ENCODE data around the gene CCDC15.

Gene CCDC15

DNA sequence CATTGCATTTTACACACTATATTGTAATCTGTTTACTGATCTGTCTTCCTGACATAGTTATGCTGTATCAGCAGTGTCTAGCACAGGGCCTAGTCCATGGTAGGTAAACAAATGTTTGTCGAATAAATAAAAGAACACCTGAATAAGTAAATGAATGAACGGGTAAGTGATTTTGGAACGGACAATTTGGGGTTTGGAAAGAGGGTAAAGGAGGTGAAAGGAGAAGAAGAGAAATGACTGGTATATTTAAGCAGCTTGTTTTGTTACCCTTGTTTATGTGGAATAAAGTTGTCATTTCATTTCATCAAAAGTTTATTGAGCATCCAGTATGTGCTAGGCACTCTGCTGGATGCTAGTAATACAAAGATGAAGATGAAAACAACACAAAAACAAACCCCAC lies 35.1 kb upstream of the CCDC15 start, which contains the start of gene HEPN1:
Gene HEPN1 (plus strand): TSS at position 301 of the 400 bp plus-strand sequence.
- Histone ChIP-seq H3K36me3 (ENCODE audit: control insufficient read depth, insufficient read depth, low read length) (no peaks in the 10 kb centered on the region), H3K4me1 (no peaks in the 10 kb centered on the region)

GRCh38 chr11:124919898-124920297 lies 34.1 kb upstream of the CCDC15 start:
- no peaks in the 10 kb centered on the region for H3K27me3 ChIP-seq (ENCODE audit: control insufficient read depth, insufficient read depth, low read length)
- H3K4me3 ChIP-seq (ENCODE audit: low read depth, low read length): no peak overlapping the region
- H3K27ac ChIP-seq: no peak overlapping the region
- H3K4me1 ChIP-seq: no peaks in the 10 kb centered on the region
- H2AFZ ChIP-seq: no peak overlapping the region
- no peaks in the 10 kb centered on the region for H3K9me3 ChIP-seq (ENCODE audit: control insufficient read depth, low read length)
- TF ChIP-seq CTCF (IDR thresholded peaks at IDR 0.05): no peak
- H3K4me2 ChIP-seq (ENCODE audit: low read length): no peak overlapping the region
- H3K36me3 ChIP-seq (ENCODE audit: control insufficient read depth, insufficient read depth, low read length): no peaks in the 10 kb centered on the region
- no peak overlapping the region for H3K9ac ChIP-seq
- no peaks in the 10 kb centered on the region for H3K79me2 ChIP-seq

More for the DNA sequence above, 35.1 kb upstream of the CCDC15 start, which contains the start of gene HEPN1:
- H2AFZ ChIP-seq: no peak within 1 kb of the TSS
- TF ChIP-seq CTCF (IDR thresholded peaks at IDR 0.05): no peak
- H3K27me3 ChIP-seq (ENCODE audit: control insufficient read depth, insufficient read depth, low read length): no peaks in the 10 kb centered on the region
- no peak within 1 kb of the TSS for H3K9ac ChIP-seq
- H3K27ac ChIP-seq: no peak within 1 kb of the TSS
- no peaks in the 10 kb centered on the region for H3K79me2 ChIP-seq
- no peak within 1 kb of the TSS for H3K4me2 ChIP-seq (ENCODE audit: low read length)
- no peaks in the 10 kb centered on the region for H3K9me3 ChIP-seq (ENCODE audit: control insufficient read depth, low read length)
- H3K4me3 ChIP-seq (ENCODE audit: low read depth, low read length): no peak within 1 kb of the TSS

DNA sequence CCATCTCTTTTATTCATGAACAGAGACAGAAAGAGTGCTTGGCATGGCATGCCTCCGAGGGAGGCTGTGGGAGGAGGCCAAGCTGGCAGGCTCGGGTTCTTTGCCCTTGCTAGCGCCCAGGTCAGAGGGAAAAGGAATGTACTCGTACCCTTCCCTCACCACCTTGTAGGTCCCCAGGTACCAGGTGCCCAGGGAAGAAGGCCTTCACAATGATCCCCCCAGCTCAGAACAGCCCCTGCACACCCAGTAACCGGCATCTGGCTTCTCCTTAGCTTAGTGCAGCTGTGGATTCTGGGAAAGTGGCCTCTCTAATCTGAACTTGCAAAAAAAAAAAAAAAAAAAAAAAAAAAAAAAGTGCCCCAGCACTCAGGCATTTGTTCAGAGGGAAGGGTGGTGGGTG lies 33.6 kb upstream of the CCDC15 start:
- H3K79me2 ChIP-seq: no peaks in the 10 kb centered on the region
- peak overlapping the region; percentile 46 for H3K4me3 ChIP-seq (ENCODE audit: low read depth, low read length)
- TF ChIP-seq CTCF (IDR thresholded peaks at IDR 0.05): no peak
- peak overlapping the region; percentile 51 for H3K4me2 ChIP-seq (ENCODE audit: low read length)
- no peak overlapping the region for H3K27ac ChIP-seq
- H3K9me3 ChIP-seq (ENCODE audit: control insufficient read depth, low read length): no peaks in the 10 kb centered on the region
- H2AFZ ChIP-seq: no peak overlapping the region
- no peak overlapping the region for H3K9ac ChIP-seq
- no peaks in the 10 kb centered on the region for H3K36me3 ChIP-seq (ENCODE audit: control insufficient read depth, insufficient read depth, low read length)
- H3K27me3 ChIP-seq (ENCODE audit: control insufficient read depth, insufficient read depth, low read length): no peaks in the 10 kb centered on the region
- H3K4me1 ChIP-seq: no peaks in the 10 kb centered on the region

DNA sequence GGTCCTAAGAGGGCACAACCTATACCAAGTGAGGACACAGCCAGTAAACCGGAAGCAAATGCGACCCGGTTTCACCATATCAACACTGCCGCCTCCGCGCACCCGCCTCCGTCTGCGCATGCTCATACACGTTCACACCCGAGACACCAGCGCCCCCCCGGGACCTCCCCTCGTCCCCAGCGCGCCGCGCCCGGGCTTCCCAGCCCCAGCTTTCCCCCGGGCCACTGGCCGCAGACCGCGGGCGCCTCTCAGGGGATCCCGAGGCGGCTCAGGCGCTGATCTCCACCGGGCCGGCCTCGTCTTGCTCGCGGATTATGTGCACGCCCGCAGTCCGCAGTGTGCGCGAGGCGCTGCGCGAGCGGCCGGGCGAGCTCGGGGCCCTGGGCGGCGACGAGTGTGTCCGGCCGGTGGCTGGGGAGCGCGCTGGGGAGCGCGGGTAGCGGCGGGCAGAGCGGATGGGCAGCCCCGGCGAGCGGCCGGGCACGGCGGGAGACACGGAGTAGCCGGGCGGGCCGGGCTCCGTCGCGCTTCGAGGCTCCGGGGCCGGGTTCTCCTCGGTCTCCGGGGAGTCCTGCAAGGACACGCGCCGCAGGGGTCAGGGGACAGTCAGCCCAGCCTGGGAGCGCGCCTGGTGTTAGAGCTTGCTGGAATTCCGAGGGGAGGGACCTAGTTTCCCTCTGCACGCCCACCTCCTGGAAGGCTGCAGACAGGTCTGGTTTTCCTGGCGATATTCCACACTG lies 33.0 kb upstream of the CCDC15 start:
- Histone ChIP-seq H3K36me3 (ENCODE audit: control insufficient read depth, insufficient read depth, low read length) (no peaks in the 10 kb centered on the region), H2AFZ (peak overlapping the region; percentile 58), H3K4me1 (no peaks in the 10 kb centered on the region), H3K9ac (no peak overlapping the region), H3K4me2 (ENCODE audit: low read length) (peak overlapping the region; percentile 51), H3K79me2 (no peaks in the 10 kb centered on the region), H3K9me3 (ENCODE audit: control insufficient read depth, low read length) (no peaks in the 10 kb centered on the region), H3K27ac (no peak overlapping the region), H3K27me3 (ENCODE audit: control insufficient read depth, insufficient read depth, low read length) (no peaks in the 10 kb centered on the region), H3K4me3 (ENCODE audit: low read depth, low read length) (peak overlapping the region; percentile 46)
- no peak for TF ChIP-seq CTCF (IDR thresholded peaks at IDR 0.05)

DNA sequence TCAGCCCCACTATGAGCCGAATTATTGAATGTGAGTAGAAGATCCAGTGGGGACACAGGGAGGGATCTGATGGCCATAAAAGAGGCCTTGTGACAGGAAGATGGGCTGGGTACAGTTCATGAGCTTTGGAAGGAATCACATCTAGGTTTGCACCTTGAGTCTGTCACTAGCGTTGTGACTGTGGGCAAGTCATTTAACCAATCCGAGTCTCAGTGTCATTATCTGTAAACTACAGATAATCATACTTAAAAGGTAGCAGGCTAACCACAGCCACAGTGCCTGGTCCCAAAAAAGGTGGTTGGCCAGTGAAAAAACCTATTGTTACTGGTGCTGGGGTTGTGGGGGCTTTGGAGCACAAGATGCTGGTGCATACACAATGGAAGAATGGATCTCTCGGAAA lies 31.2 kb upstream of the CCDC15 start:
- H3K27ac ChIP-seq: no peak overlapping the region
- H3K27me3 ChIP-seq (ENCODE audit: control insufficient read depth, insufficient read depth, low read length): no peaks in the 10 kb centered on the region
- H3K9ac ChIP-seq: no peak overlapping the region
- H3K36me3 ChIP-seq (ENCODE audit: control insufficient read depth, insufficient read depth, low read length): no peaks in the 10 kb centered on the region
- no peaks in the 10 kb centered on the region for H3K4me1 ChIP-seq
- no peak overlapping the region for H3K4me2 ChIP-seq (ENCODE audit: low read length)
- TF ChIP-seq CTCF (IDR thresholded peaks at IDR 0.05): no peak
- no peak overlapping the region for H3K4me3 ChIP-seq (ENCODE audit: low read depth, low read length)
- H3K9me3 ChIP-seq (ENCODE audit: control insufficient read depth, low read length): no peaks in the 10 kb centered on the region
- no peak overlapping the region for H2AFZ ChIP-seq
- no peaks in the 10 kb centered on the region for H3K79me2 ChIP-seq
